Tibial artery (tissue), 4 donors: ENCODE measurements around the gene KCNN3.

Experiments
- DNase-seq, 2 donors: peaks; one replicate each; pipeline ENCODE4 v3.0.0-alpha.2; 2019
- H3K27ac ChIP-seq, 2 donors: fragments of 200-600 bp; sonication (generic) in 1 of 2; 1 replicate in 1 of 2; 2 replicates in 1 of 2; pipeline ENCODE4 v1.5.1; 2018 to 2019; ENCODE audit warnings: mild to moderate bottlenecking in 1 of 2
- H3K27me3 ChIP-seq, 2 donors: fragments of 200-600 bp; sonication (generic) in 1 of 2; one replicate each; pipeline versions ENCODE4 v1.5.1 to v1.6.0; 2016 to 2019
- H3K36me3 ChIP-seq, 3 donors: fragments of 200-600 bp; sonication (generic) in 2 of 3; one replicate each; pipeline ENCODE4 v1.5.1; 2016 to 2019; ENCODE audit warnings: mild to moderate bottlenecking in 2 of 3
- H3K4me1 ChIP-seq, 4 donors: fragments of 200-600 bp; sonication (generic) in 2 of 4; 1 replicate in 3 of 4; 2 replicates in 1 of 4; pipeline ENCODE4 v1.5.1; 2016 to 2019
- H3K4me3 ChIP-seq, 2 donors: fragments of 200-600 bp; sonication (generic) in 1 of 2; 1 replicate in 1 of 2; 2 replicates in 1 of 2; pipeline ENCODE4 v1.5.1; 2018 to 2019; ENCODE audit warnings: mild to moderate bottlenecking in 2 of 2
- H3K9me3 ChIP-seq, 3 donors: fragments of 200-600 bp; sonication (generic) in 1 of 3; one replicate each; pipeline ENCODE4 v1.5.1; 2016 to 2019
- CTCF ChIP-seq, 2 experiments: fragments of 200-600 bp in 1 of 2; fragments of 450-650 bp in 1 of 2; IDR thresholded peaks; one replicate each; pipeline ENCODE4 v1.5.1; 2017 to 2019; ENCODE audit warnings: antibody characterized with exemption in 2 of 2, mild to moderate bottlenecking in 1 of 2, moderate library complexity in 1 of 2
- intact Hi-C: fragments of 100-400 bp; cut with DNase I; formaldehyde crosslinking; loops from one replicate; pipeline ENCODE4 v1.15.0; 2023; ENCODE audit warnings: low total_unique reads

The KCNN3 gene

GRCh38 chr1:154838461-154838860 lies 31.6 kb downstream of the KCNN3 start:
- no peaks in the 10 kb centered on the region for H3K9me3 ChIP-seq
- no peaks in the 10 kb centered on the region for H3K36me3 ChIP-seq
- H3K4me1 ChIP-seq: no peaks in the 10 kb centered on the region
- no peak for DNase-seq
- no peak for TF ChIP-seq CTCF (IDR thresholded peaks at IDR 0.05)
- no peak overlapping the region for H3K4me3 ChIP-seq
- no peak overlapping the region for H3K27ac ChIP-seq
- peaks cover 0 to 23% of the 10 kb centered on the region in 2 donors for H3K27me3 ChIP-seq
- intact Hi-C loops: no loop called here

DNA sequence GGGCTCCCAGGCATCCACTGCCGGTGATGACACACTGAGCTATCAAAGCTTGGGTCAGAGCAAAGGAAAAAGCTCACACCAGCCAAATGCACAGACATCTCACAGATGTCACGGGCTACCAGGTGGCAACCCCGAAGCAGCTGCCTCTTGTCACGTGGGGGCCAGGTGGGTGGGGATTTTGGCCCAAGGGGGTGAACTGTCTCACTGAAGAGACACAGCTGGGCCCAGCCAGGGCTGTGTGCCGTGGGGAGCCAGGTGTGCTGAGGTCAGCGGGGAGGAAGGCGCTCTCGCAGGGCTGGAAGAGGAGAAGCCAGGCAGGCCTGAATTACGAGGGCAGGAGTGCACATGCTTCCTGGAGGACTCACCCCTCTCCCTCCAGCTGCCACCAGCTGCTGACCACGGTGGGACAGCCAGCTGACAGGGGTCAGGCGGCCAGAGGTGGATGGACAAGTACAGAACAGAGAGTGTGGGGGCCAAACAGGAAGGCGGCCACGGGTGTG lies 32.4 kb downstream of the KCNN3 start:
- Histone ChIP-seq H3K27me3 (peaks cover 0 to 20% of the 10 kb centered on the region in 2 donors), H3K36me3 (no peaks in the 10 kb centered on the region), H3K27ac (no peak overlapping the region), H3K4me3 (no peak overlapping the region), H3K4me1 (no peaks in the 10 kb centered on the region), H3K9me3 (no peaks in the 10 kb centered on the region)
- intact Hi-C loops: no loop called here
- TF ChIP-seq CTCF (IDR thresholded peaks at IDR 0.05): no peak
- no peak for DNase-seq

GRCh38 chr1:154837034-154837671 lies 32.9 kb downstream of the KCNN3 start:
- intact Hi-C loops: no loop called here
- Histone ChIP-seq H3K9me3 (no peaks in the 10 kb centered on the region), H3K27me3 (peaks cover 0 to 19% of the 10 kb centered on the region in 2 donors), H3K4me1 (no peaks in the 10 kb centered on the region), H3K4me3 (no peak overlapping the region), H3K36me3 (no peaks in the 10 kb centered on the region), H3K27ac (no peak overlapping the region)
- TF ChIP-seq CTCF (IDR thresholded peaks at IDR 0.05): no peak
- DNase-seq: no peak

- no peak for TF ChIP-seq CTCF (IDR thresholded peaks at IDR 0.05)
- intact Hi-C loops: no loop called here
- H3K4me1 ChIP-seq: no peaks in the 10 kb centered on the region
Observed at GRCh38 chr1:154835531-154836324, 34.4 kb downstream of the KCNN3 start.

DNA sequence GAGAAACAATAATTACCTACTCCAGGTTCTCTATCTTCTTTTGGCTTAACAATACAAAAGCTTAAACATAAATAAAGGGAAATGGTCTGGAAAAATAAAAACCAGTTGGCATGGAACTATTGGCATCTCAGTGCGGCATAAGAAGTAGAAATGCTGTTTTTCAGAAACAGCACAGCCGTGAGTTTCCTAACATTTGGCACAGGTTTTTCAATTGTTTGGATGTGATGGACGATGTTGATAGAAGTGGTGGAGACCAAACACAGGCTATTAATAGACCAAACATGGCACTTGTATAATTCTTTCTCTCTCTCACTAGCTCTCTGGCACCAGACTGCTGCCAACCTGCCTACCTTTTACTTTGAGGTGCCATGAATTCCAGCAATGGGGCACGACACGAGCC lies 36.2 kb downstream of the KCNN3 start:
- intact Hi-C loops: no loop called here
- Histone ChIP-seq H3K9me3 (no peaks in the 10 kb centered on the region), H3K27ac (no peak overlapping the region), H3K27me3 (peaks cover 0 to 17% of the 10 kb centered on the region in 2 donors), H3K36me3 (no peaks in the 10 kb centered on the region), H3K4me1 (no peaks in the 10 kb centered on the region), H3K4me3 (no peak overlapping the region)
- DNase-seq: no peak
- TF ChIP-seq CTCF (IDR thresholded peaks at IDR 0.05): no peak

More at GRCh38 chr1:154835531-154836324, 34.4 kb downstream of the KCNN3 start:
- Histone ChIP-seq H3K27me3 (peaks cover 0 to 16% of the 10 kb centered on the region in 2 donors), H3K4me3 (no peak overlapping the region), H3K9me3 (no peaks in the 10 kb centered on the region), H3K27ac (no peak overlapping the region), H3K36me3 (no peaks in the 10 kb centered on the region)
- no peak for DNase-seq
